Kidney capillary endothelial cell (primary cell): ENCODE measurements around the gene MFNG.

Source experiments
- DNase-seq: peaks from one replicate; pipeline ENCODE4 v3.0.0-alpha.2; 2018; ENCODE audit warnings: low spot score

MFNG gene

DNA sequence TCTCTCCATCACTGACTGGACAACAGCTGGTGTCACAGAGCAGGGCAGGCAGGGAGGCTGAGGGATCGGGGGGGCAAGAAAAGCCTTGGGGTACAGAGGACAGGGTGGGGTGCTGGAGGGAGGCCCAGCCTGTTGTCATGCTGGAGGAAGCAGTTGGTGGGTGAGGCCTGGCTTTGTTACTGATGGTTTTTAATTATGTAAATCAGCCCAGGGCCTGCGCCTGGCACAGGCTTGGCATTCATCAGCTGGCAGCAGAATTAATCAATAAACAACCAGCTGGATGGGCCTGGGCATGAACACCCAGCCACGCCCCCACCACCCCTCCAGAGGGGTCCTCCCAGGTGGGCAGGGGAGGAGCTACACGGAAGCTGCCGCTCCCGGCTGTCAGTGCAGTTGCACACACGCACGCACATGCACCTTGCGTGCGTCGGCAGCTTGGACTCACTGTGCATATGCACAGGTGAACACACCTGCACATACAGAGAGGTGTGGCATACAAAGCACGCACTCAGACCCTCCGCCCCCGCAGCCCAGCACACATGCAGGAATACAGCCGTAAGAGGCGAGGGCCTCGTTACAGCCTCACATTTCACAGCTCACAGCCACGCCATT lies 37.6 kb downstream of the MFNG start:
- no peak for DNase-seq

- no peak for DNase-seq
Observed at GRCh38 chr22:37445501-37445900, 40.7 kb downstream of the MFNG start.

DNA sequence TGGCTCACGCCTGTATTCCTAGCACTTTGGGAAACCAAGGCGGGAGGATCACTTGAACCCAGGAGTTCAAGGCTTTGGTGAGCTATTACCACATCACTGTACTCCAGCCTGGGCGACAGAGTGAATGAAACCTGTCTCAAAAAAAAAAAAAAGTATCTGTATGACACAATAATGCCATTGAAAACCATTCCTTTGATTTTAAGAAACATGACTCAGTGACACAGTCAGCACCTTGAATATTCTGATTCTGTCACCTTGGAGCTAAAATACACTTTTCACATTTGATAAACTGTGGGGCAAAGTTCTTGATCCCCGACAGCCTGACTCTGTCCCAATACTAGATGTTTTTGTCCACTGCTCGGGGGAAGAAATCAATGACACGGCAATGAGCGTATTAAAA lies 42.2 kb downstream of the MFNG start:
- no peak for DNase-seq

- no peak for DNase-seq
Observed at GRCh38 chr22:37443086-37443485, 43.1 kb downstream of the MFNG start.

GRCh38 chr22:37442537-37442936 lies 43.6 kb downstream of the MFNG start:
- DNase-seq = no peak

DNA sequence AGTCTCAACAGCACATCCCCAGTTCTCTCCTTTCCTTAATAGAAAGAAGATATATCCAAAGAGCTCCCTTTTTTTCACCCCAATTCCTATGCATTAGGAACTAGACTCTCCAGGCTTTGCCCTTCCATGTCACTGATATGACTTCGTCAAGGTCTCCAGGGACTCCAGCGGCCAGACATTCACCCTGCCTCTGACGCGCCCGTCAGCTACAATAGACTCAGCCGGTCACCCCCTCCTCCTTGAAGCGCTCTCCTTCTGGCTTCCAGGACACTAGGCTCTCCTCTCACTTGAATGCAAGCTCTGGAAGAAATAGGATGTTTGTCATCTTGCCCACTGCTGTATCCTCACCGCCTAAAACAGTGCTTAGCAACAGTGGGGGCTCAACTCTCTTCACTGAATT lies 44.0 kb downstream of the MFNG start:
- no peak for DNase-seq

GRCh38 chr22:37440875-37441274 lies 45.3 kb downstream of the MFNG start:
- no peak for DNase-seq

GRCh38 chr22:37439347-37439746 lies 46.8 kb downstream of the MFNG start:
- DNase-seq = no peak

DNA sequence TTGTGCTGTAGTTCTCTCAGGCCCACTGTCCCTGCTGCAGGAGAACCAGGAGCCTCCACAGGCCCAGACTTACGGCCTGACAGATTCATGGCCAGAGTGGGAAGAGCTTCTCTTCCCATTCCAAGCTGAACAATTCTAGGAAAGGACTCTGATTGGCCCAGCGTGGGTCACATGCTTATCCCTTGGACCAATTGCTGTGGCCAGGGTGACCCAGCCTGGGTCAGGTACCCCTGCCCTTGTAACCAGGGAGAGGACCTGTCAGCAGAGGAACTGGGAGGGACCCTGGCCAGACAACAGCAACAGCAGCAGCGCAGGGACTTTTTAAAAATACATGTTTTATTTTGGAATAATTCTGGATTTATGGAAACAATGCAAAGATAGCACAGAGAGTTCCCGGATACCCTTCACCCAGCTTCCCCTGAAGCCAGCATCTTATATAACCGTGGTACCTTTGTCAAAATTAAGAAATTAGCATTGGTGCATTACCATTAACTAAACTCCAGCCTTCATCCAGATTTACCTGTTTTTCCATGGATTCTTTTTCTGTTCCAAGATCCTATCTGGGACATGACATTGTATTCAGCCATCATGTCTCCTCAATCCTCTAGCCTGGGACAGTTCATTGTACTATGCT lies 50.1 kb downstream of the MFNG start:
- no peak for DNase-seq

DNA sequence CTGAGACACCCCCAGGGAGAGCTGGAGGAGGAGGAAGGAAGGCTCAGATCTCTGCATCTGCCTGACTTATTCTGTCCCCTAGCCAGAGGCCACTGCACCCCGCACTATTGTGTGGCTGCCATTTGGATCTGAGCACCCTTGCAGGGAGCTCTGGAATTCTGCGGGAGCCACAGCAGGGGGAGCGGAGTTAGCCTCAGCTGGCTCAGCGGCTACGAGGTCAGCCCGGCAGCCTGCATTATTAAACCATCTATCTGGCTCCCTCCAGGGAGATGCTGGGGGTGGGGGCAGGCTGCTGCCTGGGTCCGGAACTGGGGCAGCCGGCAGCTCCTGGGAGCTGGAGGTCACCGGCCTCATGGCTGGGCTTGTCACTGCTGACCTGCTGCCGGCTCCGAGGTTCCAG lies 52.4 kb downstream of the MFNG start:
- DNase-seq = no peak

- DNase-seq = no peak
Observed at GRCh38 chr22:37432708-37433054, 53.5 kb downstream of the MFNG start.

DNA sequence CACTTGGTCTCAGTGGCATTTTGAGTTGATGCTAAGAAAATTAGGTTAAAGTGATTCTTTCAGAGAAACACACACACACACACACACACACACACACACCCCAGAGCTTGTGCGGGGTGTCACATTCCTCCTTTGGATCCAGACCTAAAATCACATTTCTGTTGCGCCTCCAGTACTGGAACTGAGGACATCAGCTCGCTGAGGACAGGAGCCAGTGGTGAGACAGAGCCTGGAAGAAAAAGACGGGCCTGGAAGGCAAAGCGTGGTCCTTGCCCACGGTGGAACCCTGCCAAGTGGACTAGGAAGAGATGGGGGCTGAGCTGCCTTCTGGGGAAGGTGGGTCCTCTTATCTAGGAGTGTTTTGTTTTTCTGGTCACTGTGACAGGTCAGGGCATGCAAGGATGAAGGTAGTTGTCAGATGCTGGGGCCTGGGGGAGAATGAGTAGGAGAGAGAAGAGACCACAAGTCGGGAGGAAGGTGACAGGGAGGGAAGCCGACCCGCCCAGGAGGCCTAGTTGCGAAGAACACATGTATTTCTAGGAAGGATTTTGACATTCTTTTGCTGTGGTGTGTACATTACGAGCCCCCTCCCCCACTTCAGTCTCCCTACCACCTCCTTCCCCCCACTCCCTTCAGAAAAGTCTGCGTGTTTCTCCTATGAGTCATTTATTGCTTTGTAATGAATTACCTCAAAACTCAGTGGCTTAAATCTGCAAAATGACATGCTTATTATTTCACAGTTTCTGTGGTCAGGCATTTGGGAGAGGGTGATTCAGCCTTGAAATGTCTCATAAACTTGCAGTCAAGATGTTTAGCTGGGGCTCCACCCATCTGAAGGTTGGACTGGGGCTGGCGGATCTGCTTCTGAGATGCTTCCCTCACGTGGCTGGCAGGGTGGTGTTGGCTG lies 54.1 kb downstream of the MFNG start:
- peak; percentile 75 for DNase-seq

DNA sequence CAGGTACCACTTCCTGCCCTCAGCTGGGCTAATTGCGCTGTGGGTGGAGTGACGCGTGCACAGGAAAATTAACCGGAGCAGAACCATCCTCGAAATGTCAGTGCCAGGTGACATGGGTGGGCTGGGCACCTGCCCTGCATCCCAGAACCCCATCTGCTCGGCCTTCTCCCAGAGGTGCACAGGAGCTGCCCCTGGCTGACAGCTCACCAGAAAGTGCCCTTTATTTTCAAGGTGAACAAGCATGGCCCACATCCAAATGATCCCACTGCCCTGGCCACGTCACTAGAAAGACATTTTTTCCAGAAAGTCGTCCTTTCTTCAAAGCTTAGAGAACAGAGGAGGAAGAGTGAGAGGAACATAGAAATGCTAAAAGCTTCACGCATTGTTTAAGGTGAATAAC lies 54.8 kb downstream of the MFNG start:
- DNase-seq = no peak

GRCh38 chr22:37430941-37431340 lies 55.2 kb downstream of the MFNG start:
- DNase-seq = no peak

DNA sequence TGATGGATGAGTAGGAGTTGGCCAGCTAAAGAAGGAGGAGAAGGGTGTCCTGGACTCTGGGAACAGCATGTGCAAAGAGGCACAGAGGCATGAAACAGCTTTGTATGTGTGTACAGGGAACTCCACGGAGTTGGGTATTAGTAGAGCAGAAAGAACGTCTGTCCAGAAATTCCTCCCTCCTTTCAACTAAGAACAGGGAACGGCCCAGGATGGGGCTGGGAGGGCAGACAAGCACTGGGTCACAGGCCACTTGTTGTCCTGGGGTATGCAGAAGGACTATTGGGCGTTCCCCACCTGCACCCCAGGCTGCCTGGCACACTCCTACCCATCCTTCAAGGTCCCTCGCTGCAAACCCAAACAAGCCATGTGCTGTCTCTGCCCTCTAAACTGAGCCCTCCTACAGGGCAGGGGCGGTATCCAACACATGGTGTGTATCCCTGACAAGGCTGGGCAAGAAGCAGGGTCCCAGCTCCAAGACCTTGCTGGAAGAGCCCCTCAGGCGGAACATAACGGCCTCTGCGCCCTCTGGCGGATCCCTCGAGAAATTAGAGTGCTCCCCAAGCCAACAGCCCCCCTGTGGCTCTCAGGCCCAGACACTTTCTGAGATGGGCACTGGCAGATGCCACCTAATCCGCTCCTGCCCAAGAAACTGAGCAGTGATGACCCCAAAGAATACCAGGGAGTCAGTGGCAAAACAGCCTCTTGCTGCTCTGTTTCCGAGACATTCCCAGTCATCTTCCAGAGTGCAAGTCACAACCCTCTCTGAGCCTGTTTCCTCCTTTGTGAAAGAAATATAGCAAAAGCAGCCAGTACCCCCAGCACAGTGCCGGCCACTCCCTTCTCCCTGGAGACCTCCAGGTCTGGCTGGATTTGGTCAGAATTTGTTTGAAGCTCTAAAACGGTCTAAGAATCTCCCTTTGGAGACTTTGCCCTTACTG lies 57.3 kb downstream of the MFNG start:
- DNase-seq = peak; percentile 23

GRCh38 chr22:37427711-37428635 lies 58.2 kb downstream of the MFNG start:
- DNase-seq = no peak

GRCh38 chr22:37427135-37427710 lies 59.0 kb downstream of the MFNG start, which contains the start of gene ELFN2:
Gene ELFN2 (minus strand): TSS chr22:37427479. CDS start chr22:37375534, 51,945 bp downstream.
- DNase-seq = no peak

GRCh38 chr22:37426706-37427134 lies 59.5 kb downstream of the MFNG start:
- no peak for DNase-seq

GRCh38 chr22:37425800-37426705 lies 60.1 kb downstream of the MFNG start:
- DNase-seq = no peak
